K562 (cell line): ENCODE data around the gene GADL1. TPM values are rescaled to one million over a fixed set of nuclear protein-coding genes. Genes with fewer than 3 reads are reported as not detected.

Source experiments
- ATAC-seq: fragments of 200-7000 bp; cut with Tn5 transposase; 3 replicates; pipeline ENCODE4 v1.9.1; 2020; ENCODE audit warnings: moderate library complexity
- BruUV-seq: library from RNA; stranded (reverse); fragments of 400-500 nt; replicated peaks from 2 replicates; lab custom pipeline; 2021; lab: Mats Ljungman, UMichigan
- CTCF ChIA-PET: fragments of 300-600 bp; formaldehyde crosslinking; extraction: SDS; loops from one replicate; lab custom pipeline; 2021; ENCODE audit warnings: low intra/inter-chr PET ratio; lab: Yijun Ruan, JAX
- POLR2A ChIA-PET: fragments of 300-600, 350-650 bp; sonication (Branson Sonifier 250); formaldehyde crosslinking; extraction: SDS; loops from one replicate; lab custom pipeline; 2021; ENCODE audit warnings: antibody characterized with exemption, inconsistent platforms; lab: Yijun Ruan, JAX
- DNase-seq, 4 experiments: peaks; one replicate each; pipeline versions ENCODE4 v3.0.0 to v3.0.0-alpha.2; 2011 to 2018; ENCODE audit warnings: low spot score in 3 of 4, mixed read lengths in 3 of 4; ENCODE audit errors: extremely low read depth in 1 of 4
- FAIRE-seq: peaks from 2 replicates; lab custom pipeline; 2011; peaks lifted over from hg19 to GRCh38; lab: Jason Lieb, UNC
- H2AFZ ChIP-seq: 2 replicates; pipeline ENCODE4 v1.6.0; 2011; ENCODE audit warnings: low read depth, low read length, control low read depth, inconsistent platforms
- H3K27ac ChIP-seq: fragments of 200-600 bp; 3 replicates; pipeline ENCODE4 v1.8.0; 2011; ENCODE audit warnings: low read depth, mild to moderate bottlenecking, control low read depth, inconsistent platforms, low read length, moderate library complexity, mixed read lengths; ENCODE audit errors: extremely low read depth
- H3K27me3 ChIP-seq, 2 experiments: fragments of 300-600 bp in 1 of 2; 2 replicates in 1 of 2; 3 replicates in 1 of 2; pipeline versions ENCODE4 v1.6.0 to v1.8.0; 2011; ENCODE audit warnings: inconsistent platforms in 2 of 2, low read length in 2 of 2, mild to moderate bottlenecking in 1 of 2, mixed read lengths in 1 of 2, moderate library complexity in 1 of 2; ENCODE audit not compliant: control insufficient read depth in 2 of 2, insufficient read depth in 2 of 2
- H3K36me3 ChIP-seq: fragments of 300-600 bp; 3 replicates; pipeline ENCODE4 v1.8.0; 2011; ENCODE audit warnings: mild to moderate bottlenecking, low read length, inconsistent platforms; ENCODE audit not compliant: control insufficient read depth, insufficient read depth
- H3K4me1 ChIP-seq, 2 experiments: fragments of 200-600 bp in 1 of 2; replicated peaks in 1 of 2; 2 replicates in 1 of 2; 3 replicates in 1 of 2; pipeline versions ENCODE4 v1.5.1 to v1.8.0; 2011; ENCODE audit warnings: inconsistent platforms in 2 of 2, low read length in 2 of 2, mild to moderate bottlenecking in 1 of 2, mixed read lengths in 1 of 2, moderate library complexity in 1 of 2; ENCODE audit not compliant: control insufficient read depth in 2 of 2, insufficient read depth in 2 of 2
- H3K4me2 ChIP-seq: 2 replicates; pipeline ENCODE4 v1.6.1; 2011; ENCODE audit warnings: low read length, control low read depth, inconsistent platforms, mixed read lengths; ENCODE audit not compliant: insufficient read depth
- H3K4me3 ChIP-seq: fragments of 200-600 bp; sonication (generic), shearing (Covaris generic); 2 replicates; pipeline ENCODE4 v1.5.1; 2016; ENCODE audit warnings: control low read depth, inconsistent platforms
- H3K79me2 ChIP-seq: fragments of 200-600 bp; 3 replicates; pipeline ENCODE4 v1.8.0; 2011; ENCODE audit warnings: low read length, inconsistent platforms; ENCODE audit not compliant: control insufficient read depth, insufficient read depth
- H3K9ac ChIP-seq, 2 experiments: 2 replicates each; pipeline versions ENCODE4 v1.6.0 to v1.6.1; 2011; ENCODE audit warnings: low read depth in 2 of 2, low read length in 2 of 2, control low read depth in 1 of 2, inconsistent platforms in 1 of 2, mild to moderate bottlenecking in 1 of 2, mixed read lengths in 1 of 2; ENCODE audit not compliant: insufficient read depth in 1 of 2
- H3K9me1 ChIP-seq: one replicate; pipeline ENCODE4 v1.6.0; 2011; ENCODE audit warnings: inconsistent platforms, mild to moderate bottlenecking, low read length, moderate library complexity; ENCODE audit not compliant: control insufficient read depth, insufficient read depth
- H3K9me3 ChIP-seq: replicated peaks from 2 replicates; pipeline ENCODE4 v1.5.1; 2011; ENCODE audit warnings: low read depth, low read length, inconsistent platforms; ENCODE audit not compliant: control insufficient read depth, insufficient read depth
- H4K20me1 ChIP-seq: replicated peaks from 2 replicates; pipeline ENCODE4 v1.6.1; 2011; ENCODE audit warnings: low read length, inconsistent platforms, mixed read lengths; ENCODE audit not compliant: control insufficient read depth, insufficient read depth
- ADNP ChIP-seq: fragments of 200-800 bp; sonication (Bioruptor generic); IDR thresholded peaks from 2 replicates; pipeline ENCODE4 v1.6.1; 2016; ENCODE audit warnings: missing genetic modification characterization, missing compliant biosample characterization
- ELK3 ChIP-seq: fragments of 450-650 bp; formaldehyde crosslinking; IDR thresholded peaks from 2 replicates; pipeline ENCODE4 v1.4.0; 2020; ENCODE audit warnings: mild to moderate bottlenecking
- RB1 ChIP-seq: fragments of 450-650 bp; IDR thresholded peaks from 2 replicates; pipeline ENCODE4 v1.6.1; 2017; ENCODE audit warnings: low read depth, mild to moderate bottlenecking
- THAP7 ChIP-seq: fragments of 250-450 bp; sonication (Bioruptor Pico); IDR thresholded peaks from 2 replicates; pipeline ENCODE4 v1.5.0; 2021
- TOE1 ChIP-seq, 2 experiments: fragments of 450-650 bp in 1 of 2; sonication (generic) in 1 of 2; formaldehyde crosslinking in 1 of 2; IDR thresholded peaks; 2 replicates each; pipeline versions ENCODE4 v1.7.1 to v1.8.0; 2016 to 2022; ENCODE audit warnings: borderline replicate concordance in 2 of 2, mild to moderate bottlenecking in 2 of 2, antibody characterized with exemption in 1 of 2, inconsistent platforms in 1 of 2, low read depth in 1 of 2, missing genetic modification reagents in 1 of 2, moderate library complexity in 1 of 2
- ZBTB12 ChIP-seq: fragments of 250-450 bp; sonication (Bioruptor Pico); IDR thresholded peaks from 2 replicates; pipeline ENCODE4 v1.4.0; 2020
- ZEB2 ChIP-seq: fragments of 450-650 bp; IDR thresholded peaks from 2 replicates; pipeline ENCODE4 v1.6.1; 2016
- WGBS: fragments of 100-300 bp; shearing (Covaris generic); methylation state at CpG from one replicate; pipeline ENCODE4 v1.1.6; 2016; ENCODE audit warnings: low coverage, mixed read lengths; ENCODE audit not compliant: insufficient coverage; ENCODE audit errors: missing lambda C conversion rate; 5-methylcytosine and 5-hydroxymethylcytosine counted together
- in situ Hi-C: fragments of 300-500 bp; cut with MboI; formaldehyde crosslinking; loops from 4 replicates; pipeline ENCODE4 v1.15.0; 2018; ENCODE audit warnings: inconsistent platforms, mixed read lengths
- intact Hi-C: fragments of 100-400 bp; cut with micrococcal nuclease; formaldehyde crosslinking; loops from 2 replicates; pipeline ENCODE4 v1.14.2; 2022
- polyA plus RNA-seq, 8 experiments: library from polyadenylated mRNA; depleted of rRNA in 4 of 8; stranded (reverse) in 5 of 8; unstranded in 3 of 8; fragments of >200 nt; fragmentation: Nextera tagmentation in 2 of 8; fragmentation: Illumina TruSeq in 1 of 8; extraction: Ambion mirVana in 2 of 8; extraction: Trizol in 1 of 8; gene quantifications; 2 replicates each; pipeline versions ENCODE4 v1.2.1 to v1.2.3, GENCODE V29; 2011 to 2014; ENCODE audit warnings: inconsistent platforms in 1 of 8, missing spikeins in 1 of 8
- total RNA-seq, 7 experiments: library from RNA; depleted of rRNA in 6 of 7; stranded (reverse); fragments of >200 nt in 6 of 7; fragmentation: Illumina TruSeq in 2 of 7; extraction: Trizol in 2 of 7; gene quantifications; 2 replicates each; pipeline versions ENCODE4 v1.2.1 to v1.2.3, GENCODE V29; 2011 to 2021; ENCODE audit warnings: low replicate concordance in 1 of 7
- TF ChIP-seq, protein P1 (sequence below): fragments of 250-450 bp; sonication (Bioruptor Pico); IDR thresholded peaks from 2 replicates; pipeline ENCODE4 v1.8.0; 2021; ENCODE audit warnings: moderate library complexity, mild to moderate bottlenecking, inconsistent platforms
- TF ChIP-seq, protein P2 (sequence below): sonication (generic); formaldehyde crosslinking; IDR thresholded peaks from 2 replicates; pipeline ENCODE4 v1.8.0; 2022; ENCODE audit warnings: mild to moderate bottlenecking, missing genetic modification reagents, borderline replicate concordance

GADL1 gene
- total and polyA plus RNA-seq, 9 of the 15 experiments (the other 6 are each of a cell fraction or from before 2014, with no cell fraction given), result 0.07 TPM; not detected in 8

GRCh38 chr3:30688776-30689641, 205.5 kb downstream of the GADL1 start (continued):
- TF ChIP-seq ZBTB12 (CRISPR knock-in tag) (no peak), THAP7 (CRISPR knock-in tag) (no peak)
- TF ChIP-seq, all 486 proteins: peak for 0

DNA sequence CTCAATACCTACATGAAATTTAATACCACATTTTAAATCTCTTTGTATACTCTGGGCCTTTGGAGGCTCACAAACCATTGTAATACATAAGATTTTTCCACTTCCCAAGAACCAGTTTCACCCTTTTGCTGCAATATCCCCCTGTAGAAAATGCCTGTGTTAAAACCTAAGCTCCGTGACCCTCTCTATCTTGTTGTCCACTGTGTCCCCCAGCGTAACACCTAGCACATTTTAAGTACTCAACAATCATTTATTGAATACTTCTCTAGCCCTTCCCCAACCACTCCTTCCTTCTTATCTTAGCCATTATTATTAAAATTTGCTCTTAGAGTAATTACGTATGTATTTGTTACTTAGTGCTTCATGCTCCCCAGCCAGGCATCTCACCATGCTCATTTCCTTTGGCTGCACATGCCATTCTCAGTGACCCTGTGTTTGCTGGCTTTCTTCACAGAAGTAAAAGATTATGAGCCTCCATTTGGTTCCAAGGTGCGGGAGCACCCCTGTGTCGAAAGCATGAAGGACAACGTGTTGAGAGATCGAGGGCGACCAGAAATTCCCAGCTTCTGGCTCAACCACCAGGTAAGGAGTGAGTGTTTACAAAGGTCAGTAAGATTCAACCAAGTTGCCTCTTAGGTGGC, 206.4 kb downstream of the GADL1 start:
- ChIA-PET POLR2A (interaction anchor here (0.6 kb wide), 1 partner anchor 9 kb away, joined by 3 read pairs; no protein-coding TSS in a partner anchor), CTCF (no interaction called here)
- Histone ChIP-seq H3K4me2 (no peak overlapping the region), H3K27me3 (no peaks in the 10 kb centered on the region), H4K20me1 (no peaks in the 10 kb centered on the region), H3K27ac (no peak overlapping the region), H3K4me3 (no peak overlapping the region), H3K36me3 (no peaks in the 10 kb centered on the region), H3K9me1 (no peaks in the 10 kb centered on the region), H3K79me2 (no peaks in the 10 kb centered on the region), H2AFZ (no peak overlapping the region), H3K9me3 (no peaks in the 10 kb centered on the region), H3K9ac (no peak overlapping the region), H3K4me1 (no peaks in the 10 kb centered on the region)
- in situ Hi-C loops (no loop called here), intact Hi-C loops (no loop called here)
- 2% methylated on average over 8 of the region's 8 CpGs for WGBS
- no peak for FAIRE-seq
- no peak for ATAC-seq
- BruUV-seq, result no TSS peak
- no peak for DNase-seq
- TF ChIP-seq ADNP (tag) (no peak), ELK3 (CRISPR knock-in tag) (no peak), RB1 (no peak), TOE1 (IDR thresholded peaks at IDR 0.05; ENCODE audit: borderline replicate concordance) (no peak), TOE1 (CRISPR knock-in tag; IDR thresholded peaks at IDR 0.05; ENCODE audit: borderline replicate concordance, low read depth) (no peak), ZEB2 (no peak)
- TF ChIP-seq, protein P1, sequence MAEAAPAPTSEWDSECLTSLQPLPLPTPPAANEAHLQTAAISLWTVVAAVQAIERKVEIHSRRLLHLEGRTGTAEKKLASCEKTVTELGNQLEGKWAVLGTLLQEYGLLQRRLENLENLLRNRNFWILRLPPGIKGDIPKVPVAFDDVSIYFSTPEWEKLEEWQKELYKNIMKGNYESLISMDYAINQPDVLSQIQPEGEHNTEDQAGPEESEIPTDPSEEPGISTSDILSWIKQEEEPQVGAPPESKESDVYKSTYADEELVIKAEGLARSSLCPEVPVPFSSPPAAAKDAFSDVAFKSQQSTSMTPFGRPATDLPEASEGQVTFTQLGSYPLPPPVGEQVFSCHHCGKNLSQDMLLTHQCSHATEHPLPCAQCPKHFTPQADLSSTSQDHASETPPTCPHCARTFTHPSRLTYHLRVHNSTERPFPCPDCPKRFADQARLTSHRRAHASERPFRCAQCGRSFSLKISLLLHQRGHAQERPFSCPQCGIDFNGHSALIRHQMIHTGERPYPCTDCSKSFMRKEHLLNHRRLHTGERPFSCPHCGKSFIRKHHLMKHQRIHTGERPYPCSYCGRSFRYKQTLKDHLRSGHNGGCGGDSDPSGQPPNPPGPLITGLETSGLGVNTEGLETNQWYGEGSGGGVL (CRISPR knock-in tag), result no peak
- TF ChIP-seq, protein P2, sequence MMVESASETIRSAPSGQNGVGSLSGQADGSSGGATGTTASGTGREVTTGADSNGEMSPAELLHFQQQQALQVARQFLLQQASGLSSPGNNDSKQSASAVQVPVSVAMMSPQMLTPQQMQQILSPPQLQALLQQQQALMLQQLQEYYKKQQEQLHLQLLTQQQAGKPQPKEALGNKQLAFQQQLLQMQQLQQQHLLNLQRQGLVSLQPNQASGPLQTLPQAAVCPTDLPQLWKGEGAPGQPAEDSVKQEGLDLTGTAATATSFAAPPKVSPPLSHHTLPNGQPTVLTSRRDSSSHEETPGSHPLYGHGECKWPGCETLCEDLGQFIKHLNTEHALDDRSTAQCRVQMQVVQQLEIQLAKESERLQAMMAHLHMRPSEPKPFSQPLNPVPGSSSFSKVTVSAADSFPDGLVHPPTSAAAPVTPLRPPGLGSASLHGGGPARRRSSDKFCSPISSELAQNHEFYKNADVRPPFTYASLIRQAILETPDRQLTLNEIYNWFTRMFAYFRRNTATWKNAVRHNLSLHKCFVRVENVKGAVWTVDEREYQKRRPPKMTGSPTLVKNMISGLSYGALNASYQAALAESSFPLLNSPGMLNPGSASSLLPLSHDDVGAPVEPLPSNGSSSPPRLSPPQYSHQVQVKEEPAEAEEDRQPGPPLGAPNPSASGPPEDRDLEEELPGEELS, result no peak
